ENCODE measurements around the gene ANKIB1.
"Not testable (repeated sequence)": the region's sequence is repeated elsewhere in the genome, so short reads cannot be mapped to it uniquely, and the experiment has no call there.

ANKIB1 gene

GRCh38 chr7:92253251-92253650 lies 7.5 kb downstream of the ANKIB1 start:
- H3K9me3 ChIP-seq (ENCODE audit: insufficient read depth, low read length) = peaks cover 7% of the 10 kb centered on the region; the same call in 1 of the 2 replicates
- no peaks in the 10 kb centered on the region for H3K4me1 ChIP-seq (ENCODE audit: insufficient read depth, insufficient read length)
- DNase-seq (ENCODE audit: low read depth, low spot score) = no peak
- no peak overlapping the region for H3K4me3 ChIP-seq (ENCODE audit: insufficient read length, low read depth)
- no peaks in the 10 kb centered on the region for H3K27me3 ChIP-seq (ENCODE audit: insufficient read depth, insufficient read length)
- TF ChIP-seq ZNF274 (IDR thresholded peaks at IDR 0.05; ENCODE audit: low read depth, low read length) = no peak
- no peak overlapping the region for H3K9ac ChIP-seq (ENCODE audit: insufficient read length, low read depth)
- peaks cover 8% of the 10 kb centered on the region for H3K36me3 ChIP-seq (ENCODE audit: insufficient read depth, insufficient read length, low read length)

DNA sequence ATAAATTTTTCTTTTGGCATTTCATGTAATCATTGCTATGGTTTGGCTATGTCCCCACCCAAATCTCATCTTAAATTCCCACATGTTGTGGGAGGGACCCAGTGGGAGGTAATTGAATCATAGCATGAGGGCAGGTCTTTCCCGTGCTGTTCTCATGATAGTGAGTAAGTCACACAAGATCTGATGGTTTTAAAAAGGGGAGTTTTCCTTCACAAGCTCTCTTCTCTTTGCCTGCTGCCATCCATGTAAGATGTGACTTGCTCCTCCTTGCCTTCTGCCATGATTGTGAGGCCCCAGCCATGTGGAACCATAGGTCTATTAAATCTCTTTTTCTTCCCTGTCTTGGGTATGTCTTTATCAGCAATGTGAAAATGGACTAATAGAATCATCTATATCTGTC lies 9.0 kb downstream of the ANKIB1 start:
- not testable (repeated sequence) for H3K4me1 ChIP-seq (ENCODE audit: insufficient read depth, insufficient read length); H3K36me3 ChIP-seq (ENCODE audit: insufficient read depth, insufficient read length, low read length); H3K4me3 ChIP-seq (ENCODE audit: insufficient read length, low read depth); DNase-seq (ENCODE audit: low read depth, low spot score); H3K9ac ChIP-seq (ENCODE audit: insufficient read length, low read depth); H3K9me3 ChIP-seq (ENCODE audit: insufficient read depth, low read length); H3K27me3 ChIP-seq (ENCODE audit: insufficient read depth, insufficient read length)

GRCh38 chr7:92255308-92255707 lies 9.5 kb downstream of the ANKIB1 start:
- TF ChIP-seq YY1 (IDR thresholded peaks at IDR 0.05; ENCODE audit: insufficient read depth, insufficient read length) (no peak), ZNF274 (IDR thresholded peaks at IDR 0.05; ENCODE audit: low read depth, low read length) (no peak), SUZ12 (IDR thresholded peaks at IDR 0.05; ENCODE audit: extremely low read depth, insufficient read depth, insufficient read length) (no peak)
- DNase-seq (ENCODE audit: low read depth, low spot score) = no peak
- Histone ChIP-seq H3K36me3 (ENCODE audit: insufficient read depth, insufficient read length, low read length) (peaks cover 3% of the 10 kb centered on the region), H3K4me3 (ENCODE audit: insufficient read length, low read depth) (no peak overlapping the region), H3K9ac (ENCODE audit: insufficient read length, low read depth) (no peak overlapping the region), H3K4me1 (ENCODE audit: insufficient read depth, insufficient read length) (no peaks in the 10 kb centered on the region), H3K27me3 (ENCODE audit: insufficient read depth, insufficient read length) (no peaks in the 10 kb centered on the region), H3K9me3 (ENCODE audit: insufficient read depth, low read length) (peaks cover 7% of the 10 kb centered on the region; the same call in 1 of the 2 replicates)

- Histone ChIP-seq H3K4me3 (ENCODE audit: insufficient read length, low read depth) (no peak overlapping the region), H3K9me3 (ENCODE audit: insufficient read depth, low read length) (peaks cover 3% of the 10 kb centered on the region; the same call in 1 of the 2 replicates), H3K36me3 (ENCODE audit: insufficient read depth, insufficient read length, low read length) (peaks cover under 1% of the 10 kb centered on the region), H3K4me1 (ENCODE audit: insufficient read depth, insufficient read length) (no peaks in the 10 kb centered on the region), H3K9ac (ENCODE audit: insufficient read length, low read depth) (no peak overlapping the region), H3K27me3 (ENCODE audit: insufficient read depth, insufficient read length) (no peaks in the 10 kb centered on the region)
- TF ChIP-seq YY1 (IDR thresholded peaks at IDR 0.05; ENCODE audit: insufficient read depth, insufficient read length) = no peak
- no peak for TF ChIP-seq ZNF274 (IDR thresholded peaks at IDR 0.05; ENCODE audit: low read depth, low read length)
- TF ChIP-seq SUZ12 (IDR thresholded peaks at IDR 0.05; ENCODE audit: extremely low read depth, insufficient read depth, insufficient read length) = no peak
- no peak for DNase-seq (ENCODE audit: low read depth, low spot score)
These were observed 13.3 kb downstream of the ANKIB1 start for GRCh38 chr7:92259062-92259461.

- Histone ChIP-seq H3K4me1 (ENCODE audit: insufficient read depth, insufficient read length) (no peaks in the 10 kb centered on the region), H3K9ac (ENCODE audit: insufficient read length, low read depth) (no peak overlapping the region), H3K27me3 (ENCODE audit: insufficient read depth, insufficient read length) (no peaks in the 10 kb centered on the region), H3K9me3 (ENCODE audit: insufficient read depth, low read length) (no peaks in the 10 kb centered on the region; the same call in 1 of the 2 replicates), H3K4me3 (ENCODE audit: insufficient read length, low read depth) (no peak overlapping the region), H3K36me3 (ENCODE audit: insufficient read depth, insufficient read length, low read length) (no peaks in the 10 kb centered on the region)
- DNase-seq (ENCODE audit: low read depth, low spot score) = no peak
- no peak for TF ChIP-seq SUZ12 (IDR thresholded peaks at IDR 0.05; ENCODE audit: extremely low read depth, insufficient read depth, insufficient read length)
- no peak for TF ChIP-seq YY1 (IDR thresholded peaks at IDR 0.05; ENCODE audit: insufficient read depth, insufficient read length)
- no peak for TF ChIP-seq ZNF274 (IDR thresholded peaks at IDR 0.05; ENCODE audit: low read depth, low read length)
These were observed 14.0 kb downstream of the ANKIB1 start for GRCh38 chr7:92259610-92260247.

DNA sequence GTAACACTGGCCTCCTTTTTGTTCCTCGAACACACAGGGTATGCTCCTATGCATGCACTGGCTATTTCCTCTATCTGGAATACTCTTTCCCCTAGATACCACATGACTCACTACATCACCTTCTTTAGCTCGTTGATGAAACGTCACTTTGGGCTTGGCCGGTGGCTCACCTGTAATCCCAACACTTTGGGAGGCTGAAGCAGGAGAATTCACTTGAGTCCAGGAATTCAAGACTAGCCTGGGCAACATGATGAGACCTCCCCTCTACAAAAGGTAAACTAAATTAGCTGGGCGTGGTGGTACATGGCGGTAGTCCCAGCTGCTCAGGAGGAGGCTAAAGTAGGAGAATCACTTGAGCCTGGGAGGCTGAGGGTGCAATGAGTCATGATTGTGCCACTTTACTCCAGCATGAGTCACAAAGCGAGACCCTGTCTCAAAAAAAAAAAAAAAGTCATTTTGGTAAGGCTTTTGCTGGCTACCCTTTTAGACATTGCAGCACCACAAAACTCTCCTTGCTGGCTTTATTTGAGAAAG lies 14.5 kb downstream of the ANKIB1 start:
- Histone ChIP-seq H3K27me3 (ENCODE audit: insufficient read depth, insufficient read length) (no peaks in the 10 kb centered on the region), H3K4me1 (ENCODE audit: insufficient read depth, insufficient read length) (no peaks in the 10 kb centered on the region), H3K4me3 (ENCODE audit: insufficient read length, low read depth) (no peak overlapping the region), H3K9me3 (ENCODE audit: insufficient read depth, low read length) (no peaks in the 10 kb centered on the region), H3K9ac (ENCODE audit: insufficient read length, low read depth) (no peak overlapping the region), H3K36me3 (ENCODE audit: insufficient read depth, insufficient read length, low read length) (no peaks in the 10 kb centered on the region)
- DNase-seq (ENCODE audit: low read depth, low spot score) = no peak
- TF ChIP-seq SUZ12 (IDR thresholded peaks at IDR 0.05; ENCODE audit: extremely low read depth, insufficient read depth, insufficient read length) = no peak
- no peak for TF ChIP-seq ZNF274 (IDR thresholded peaks at IDR 0.05; ENCODE audit: low read depth, low read length)
- no peak for TF ChIP-seq YY1 (IDR thresholded peaks at IDR 0.05; ENCODE audit: insufficient read depth, insufficient read length)

DNA sequence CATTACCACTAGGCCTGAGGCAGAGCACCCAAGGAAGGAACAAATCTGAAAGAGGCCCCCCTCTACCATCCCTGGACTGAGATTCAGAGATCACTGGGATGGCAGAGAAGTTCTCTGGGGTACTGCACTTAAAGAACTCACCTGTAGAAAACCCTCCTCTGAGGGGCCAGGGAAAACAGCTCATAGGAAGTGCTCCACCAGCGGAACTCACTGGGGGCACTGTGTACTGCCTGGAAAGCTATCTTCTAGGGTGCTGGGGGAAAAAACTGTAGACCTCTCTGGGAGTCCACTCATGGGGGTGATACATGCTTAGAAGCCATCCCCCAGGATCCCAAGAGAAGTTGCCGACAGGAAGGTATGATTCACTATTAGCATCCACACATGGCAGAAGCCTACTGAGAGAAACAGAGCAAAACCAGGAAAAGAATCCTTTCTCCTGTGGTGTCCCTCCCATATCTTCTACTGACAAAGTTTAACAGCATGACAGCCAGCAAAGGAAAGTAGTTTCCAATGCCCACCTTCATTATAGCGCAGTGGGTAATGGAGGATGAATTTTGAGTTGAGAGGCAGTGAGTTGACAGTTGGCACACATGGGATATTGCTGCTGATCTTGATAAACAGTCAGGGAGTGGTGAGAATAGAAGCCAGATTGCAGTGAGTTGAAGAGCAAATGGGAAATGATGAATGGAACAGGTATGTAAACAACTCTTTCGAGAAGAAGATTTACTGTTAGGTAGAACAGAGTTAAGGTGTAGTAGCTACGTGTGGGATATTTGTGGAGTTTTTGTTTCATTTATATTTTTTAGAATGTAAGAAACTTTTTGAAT lies 20.9 kb downstream of the ANKIB1 start:
- Histone ChIP-seq H3K36me3 (ENCODE audit: insufficient read depth, insufficient read length, low read length) (no peaks in the 10 kb centered on the region), H3K9ac (ENCODE audit: insufficient read length, low read depth) (no peak overlapping the region), H3K4me3 (ENCODE audit: insufficient read length, low read depth) (no peak overlapping the region), H3K27me3 (ENCODE audit: insufficient read depth, insufficient read length) (no peaks in the 10 kb centered on the region), H3K4me1 (ENCODE audit: insufficient read depth, insufficient read length) (no peaks in the 10 kb centered on the region), H3K9me3 (ENCODE audit: insufficient read depth, low read length) (no peaks in the 10 kb centered on the region)
- DNase-seq (ENCODE audit: low read depth, low spot score) = no peak
- TF ChIP-seq YY1 (IDR thresholded peaks at IDR 0.05; ENCODE audit: insufficient read depth, insufficient read length) = no peak
- TF ChIP-seq ZNF274 (IDR thresholded peaks at IDR 0.05; ENCODE audit: low read depth, low read length) = no peak
- no peak for TF ChIP-seq SUZ12 (IDR thresholded peaks at IDR 0.05; ENCODE audit: extremely low read depth, insufficient read depth, insufficient read length)

Data from NT2/D1 (cell line).